PFSK-1 (cell line): ENCODE data around the gene TANGO6.

Experiments
- FOXP2 ChIP-seq: optimal IDR thresholded peaks from 2 replicates; pipeline ENCODE3; 2011; ENCODE audit warnings: borderline replicate concordance, control low read depth, inconsistent platforms; ENCODE audit not compliant: insufficient read depth; ENCODE audit errors: extremely low read length, extremely low read depth
- POLR2AphosphoS5 ChIP-seq: IDR thresholded peaks from 2 replicates; pipeline ENCODE4 v1.6.1; 2012; ENCODE audit warnings: low read depth, mild to moderate bottlenecking, control low read depth, low read length, moderate library complexity
- SIN3A ChIP-seq: IDR thresholded peaks from 2 replicates; pipeline ENCODE4 v1.6.1; 2012; ENCODE audit warnings: mild to moderate bottlenecking, low read length, moderate library complexity, borderline replicate concordance; ENCODE audit not compliant: insufficient read depth
- TAF1 ChIP-seq: IDR thresholded peaks from 2 replicates; pipeline ENCODE4 v1.6.1; 2012; ENCODE audit warnings: low read length, control low read depth, borderline replicate concordance; ENCODE audit not compliant: insufficient read depth
- TF ChIP-seq, protein P1 (sequence below), 2 experiments: IDR thresholded peaks; 2 replicates each; pipeline versions ENCODE4 v1.6.1 to v1.8.0; 2011 to 2012; ENCODE audit warnings: low read depth in 2 of 2, low read length in 2 of 2, control low read depth in 1 of 2, inconsistent platforms in 1 of 2, mild to moderate bottlenecking in 1 of 2, moderate library complexity in 1 of 2; ENCODE audit not compliant: insufficient read depth in 1 of 2

Gene TANGO6

GRCh38 chr16:68995011-68995504, 151.7 kb downstream of the TANGO6 start:
- no peak for TF ChIP-seq POLR2AphosphoS5
- no peak for TF ChIP-seq FOXP2
- TF ChIP-seq SIN3A, result no peak
- TF ChIP-seq, protein P1, sequence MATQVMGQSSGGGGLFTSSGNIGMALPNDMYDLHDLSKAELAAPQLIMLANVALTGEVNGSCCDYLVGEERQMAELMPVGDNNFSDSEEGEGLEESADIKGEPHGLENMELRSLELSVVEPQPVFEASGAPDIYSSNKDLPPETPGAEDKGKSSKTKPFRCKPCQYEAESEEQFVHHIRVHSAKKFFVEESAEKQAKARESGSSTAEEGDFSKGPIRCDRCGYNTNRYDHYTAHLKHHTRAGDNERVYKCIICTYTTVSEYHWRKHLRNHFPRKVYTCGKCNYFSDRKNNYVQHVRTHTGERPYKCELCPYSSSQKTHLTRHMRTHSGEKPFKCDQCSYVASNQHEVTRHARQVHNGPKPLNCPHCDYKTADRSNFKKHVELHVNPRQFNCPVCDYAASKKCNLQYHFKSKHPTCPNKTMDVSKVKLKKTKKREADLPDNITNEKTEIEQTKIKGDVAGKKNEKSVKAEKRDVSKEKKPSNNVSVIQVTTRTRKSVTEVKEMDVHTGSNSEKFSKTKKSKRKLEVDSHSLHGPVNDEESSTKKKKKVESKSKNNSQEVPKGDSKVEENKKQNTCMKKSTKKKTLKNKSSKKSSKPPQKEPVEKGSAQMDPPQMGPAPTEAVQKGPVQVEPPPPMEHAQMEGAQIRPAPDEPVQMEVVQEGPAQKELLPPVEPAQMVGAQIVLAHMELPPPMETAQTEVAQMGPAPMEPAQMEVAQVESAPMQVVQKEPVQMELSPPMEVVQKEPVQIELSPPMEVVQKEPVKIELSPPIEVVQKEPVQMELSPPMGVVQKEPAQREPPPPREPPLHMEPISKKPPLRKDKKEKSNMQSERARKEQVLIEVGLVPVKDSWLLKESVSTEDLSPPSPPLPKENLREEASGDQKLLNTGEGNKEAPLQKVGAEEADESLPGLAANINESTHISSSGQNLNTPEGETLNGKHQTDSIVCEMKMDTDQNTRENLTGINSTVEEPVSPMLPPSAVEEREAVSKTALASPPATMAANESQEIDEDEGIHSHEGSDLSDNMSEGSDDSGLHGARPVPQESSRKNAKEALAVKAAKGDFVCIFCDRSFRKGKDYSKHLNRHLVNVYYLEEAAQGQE (IDR thresholded peaks at IDR 0.05; ENCODE audit: insufficient read depth in 1 of 2, low read depth in 2 of 2, low read length in 2 of 2), result no peak
- no peak for TF ChIP-seq TAF1

GRCh38 chr16:68997564-68997963, 154.2 kb downstream of the TANGO6 start:
- TF ChIP-seq FOXP2 (no peak), POLR2AphosphoS5 (no peak), TAF1 (no peak), SIN3A (no peak)
- TF ChIP-seq, protein P1 (IDR thresholded peaks at IDR 0.05; ENCODE audit: insufficient read depth in 1 of 2, low read depth in 2 of 2, low read length in 2 of 2), result no peak

- TF ChIP-seq SIN3A, result no peak
- no peak for TF ChIP-seq TAF1
- no peak for TF ChIP-seq FOXP2
- no peak for TF ChIP-seq POLR2AphosphoS5
- TF ChIP-seq, protein P1 (IDR thresholded peaks at IDR 0.05; ENCODE audit: insufficient read depth in 1 of 2, low read depth in 2 of 2, low read length in 2 of 2), result no peak
These were observed 155.8 kb downstream of the TANGO6 start for GRCh38 chr16:68999114-68999513.

- TF ChIP-seq, protein P1 (IDR thresholded peaks at IDR 0.05; ENCODE audit: insufficient read depth in 1 of 2, low read depth in 2 of 2, low read length in 2 of 2), result no peak
- no peak for TF ChIP-seq FOXP2
- TF ChIP-seq TAF1, result no peak
- no peak for TF ChIP-seq SIN3A
- no peak for TF ChIP-seq POLR2AphosphoS5
These were observed 160.2 kb downstream of the TANGO6 start for GRCh38 chr16:69003500-69003899.
